CD4-positive, alpha-beta memory T cell (primary cell): Measurements from ENCODE around the gene FHIT. TPM values are rescaled to one million over a fixed set of nuclear protein-coding genes. Genes with fewer than 3 reads are reported as not detected.

Source experiments
- CTCF ChIA-PET: fragments of 350-600 bp; sonication (Branson Sonifier 250); formaldehyde crosslinking; loops from one replicate; lab custom pipeline; 2021; ENCODE audit warnings: inconsistent platforms; ENCODE audit not compliant: partially characterized antibody; lab: Charles Lee
- POLR2A ChIA-PET: fragments of 350-600 bp; sonication (Branson Sonifier 250); formaldehyde crosslinking; loops from one replicate; lab custom pipeline; 2021; ENCODE audit not compliant: partially characterized antibody; lab: Charles Lee
- DNase-seq, 5 donors: peaks; one replicate each; pipeline versions ENCODE4 v3.0.0 to v3.0.0-alpha.2; 2020 to 2022; ENCODE audit warnings: mixed read lengths in 1 of 5
- H3K27ac ChIP-seq: one replicate; pipeline ENCODE4 v1.7.0; 2013; ENCODE audit warnings: low read depth, low read length
- H3K27me3 ChIP-seq: 2 replicates; pipeline ENCODE4 v1.7.0; 2013; ENCODE audit warnings: mild to moderate bottlenecking, low read length, moderate library complexity; ENCODE audit not compliant: insufficient read depth
- H3K36me3 ChIP-seq: 2 replicates; pipeline ENCODE4 v1.7.0; 2013; ENCODE audit warnings: mild to moderate bottlenecking, low read length, moderate library complexity; ENCODE audit not compliant: insufficient read depth
- H3K4me1 ChIP-seq: 2 replicates; pipeline ENCODE4 v1.7.0; 2013; ENCODE audit warnings: mild to moderate bottlenecking, low read length, moderate library complexity; ENCODE audit not compliant: insufficient read depth
- H3K4me3 ChIP-seq, 2 donors: one replicate each; pipeline ENCODE4 v1.7.0; 2013; ENCODE audit warnings: low read length in 2 of 2, mild to moderate bottlenecking in 1 of 2
- H3K9me3 ChIP-seq, 2 donors: one replicate each; pipeline ENCODE4 v1.7.0; 2013; ENCODE audit warnings: low read length in 2 of 2, control low read depth in 1 of 2; ENCODE audit not compliant: control insufficient read depth in 1 of 2
- H3K27ac Mint-ChIP-seq, 7 donors: one replicate each; pipeline ENCODE4 v1.8.0; 2020 to 2021; ENCODE audit warnings: mixed read lengths in 7 of 7, mild to moderate bottlenecking in 6 of 7, inconsistent platforms in 3 of 7, moderate library complexity in 3 of 7
- H3K27me3 Mint-ChIP-seq, 2 donors: one replicate each; pipeline ENCODE4 v1.8.0; 2020 to 2021; ENCODE audit warnings: mixed read lengths in 2 of 2
- H3K36me3 Mint-ChIP-seq, 2 donors: one replicate each; pipeline ENCODE4 v1.8.0; 2020 to 2021; ENCODE audit warnings: mixed read lengths in 2 of 2, inconsistent platforms in 1 of 2, mild to moderate bottlenecking in 1 of 2
- H3K4me1 Mint-ChIP-seq, 4 donors: one replicate each; pipeline ENCODE4 v1.8.0; 2020 to 2021; ENCODE audit warnings: mixed read lengths in 4 of 4, mild to moderate bottlenecking in 1 of 4
- H3K4me3 Mint-ChIP-seq, 8 donors: one replicate each; pipeline ENCODE4 v1.8.0; 2020 to 2021; ENCODE audit warnings: mixed read lengths in 8 of 8, mild to moderate bottlenecking in 7 of 8, moderate library complexity in 6 of 8, inconsistent platforms in 3 of 8
- H3K9me3 Mint-ChIP-seq, 8 donors: one replicate each; pipeline ENCODE4 v1.8.0; 2020 to 2021; ENCODE audit warnings: mixed read lengths in 8 of 8, mild to moderate bottlenecking in 5 of 8, inconsistent platforms in 3 of 8, moderate library complexity in 1 of 8
- intact Hi-C: fragments of 100-400 bp; cut with micrococcal nuclease; formaldehyde crosslinking; loops from one replicate; pipeline ENCODE4 v1.15.1; 2023
- polyA plus RNA-seq, 2 donors: library from polyadenylated mRNA; unstranded; fragments of 300-500 nt; fragmentation: Illumina TruSeq; gene quantifications; one replicate each; pipeline ENCODE4 v1.2.3, GENCODE V29; 2021
- total RNA-seq, 2 experiments: library from RNA; stranded (reverse); gene quantifications; one replicate each; pipeline ENCODE4 v1.2.3, GENCODE V29; 2021

FHIT gene
- total and polyA plus RNA-seq, 4 experiments from 2014 or later: 8.5 to 58.7 (median 33.2) TPM

DNA sequence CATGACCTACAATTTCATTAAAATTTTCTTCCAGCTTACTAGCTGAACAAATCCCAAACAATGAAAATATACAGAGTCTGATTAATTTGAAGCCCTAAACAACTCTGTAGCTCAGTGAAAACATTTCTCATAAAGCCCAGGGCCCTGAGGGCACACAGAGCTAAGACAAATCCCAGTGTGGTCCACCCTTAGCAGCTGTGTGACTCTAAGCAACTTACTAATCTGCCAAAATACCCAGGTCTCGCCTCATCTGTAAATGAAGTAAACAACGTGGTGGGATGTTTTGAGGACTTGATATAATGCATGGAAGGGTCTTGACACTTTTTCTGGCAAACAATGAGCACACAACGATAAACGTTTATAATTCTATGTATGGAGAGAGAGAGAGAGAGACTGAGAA lies 158.4 kb downstream of the FHIT start:
- H3K4me3 Mint-ChIP-seq: no peak overlapping the region
- no peaks in the 10 kb centered on the region for H3K4me1 Mint-ChIP-seq
- no peak overlapping the region for H3K27ac Mint-ChIP-seq
- no peaks in the 10 kb centered on the region for H3K4me1 ChIP-seq
- no peak for DNase-seq
- intact Hi-C loops: no loop called here
- peaks cover 0 to 10% (median 1%) of the 10 kb centered on the region in 8 donors for H3K9me3 Mint-ChIP-seq
- H3K4me3 ChIP-seq: no peak overlapping the region
- H3K9me3 ChIP-seq: no peaks in the 10 kb centered on the region
- no peak overlapping the region for H3K27ac ChIP-seq
- H3K36me3 Mint-ChIP-seq: peaks cover 0 to 4% of the 10 kb centered on the region in 2 donors
- no peaks in the 10 kb centered on the region for H3K27me3 ChIP-seq
- POLR2A ChIA-PET: no interaction called here
- H3K27me3 Mint-ChIP-seq: no peaks in the 10 kb centered on the region
- CTCF ChIA-PET: no interaction called here
- no peaks in the 10 kb centered on the region for H3K36me3 ChIP-seq

GRCh38 chr3:61090389-61091169 lies 160.7 kb downstream of the FHIT start:
- peaks cover 0 to 4% of the 10 kb centered on the region in 2 donors for H3K36me3 Mint-ChIP-seq
- intact Hi-C loops: no loop called here
- Histone ChIP-seq H3K27ac (no peak overlapping the region), H3K36me3 (no peaks in the 10 kb centered on the region), H3K9me3 (no peaks in the 10 kb centered on the region), H3K4me3 (no peak overlapping the region), H3K4me1 (no peaks in the 10 kb centered on the region), H3K27me3 (no peaks in the 10 kb centered on the region)
- POLR2A ChIA-PET: no interaction called here
- H3K9me3 Mint-ChIP-seq: peaks cover 0 to 10% (median 2%) of the 10 kb centered on the region in 8 donors
- H3K4me3 Mint-ChIP-seq: no peak overlapping the region
- H3K27ac Mint-ChIP-seq: no peak overlapping the region
- DNase-seq: no peak
- no peaks in the 10 kb centered on the region for H3K4me1 Mint-ChIP-seq
- no peaks in the 10 kb centered on the region for H3K27me3 Mint-ChIP-seq
- CTCF ChIA-PET: no interaction called here

GRCh38 chr3:61087465-61087864 lies 163.8 kb downstream of the FHIT start:
- DNase-seq: no peak
- Mint-ChIP-seq H3K4me1 (no peaks in the 10 kb centered on the region), H3K4me3 (no peak overlapping the region), H3K27ac (no peak overlapping the region), H3K27me3 (no peaks in the 10 kb centered on the region), H3K36me3 (peaks cover 0 to 4% of the 10 kb centered on the region in 2 donors), H3K9me3 (peaks cover 3 to 13% (median 6%) of the 10 kb centered on the region in 8 donors)
- ChIA-PET CTCF (no interaction called here), POLR2A (no interaction called here)
- H3K4me1 ChIP-seq: no peaks in the 10 kb centered on the region
- no peaks in the 10 kb centered on the region for H3K9me3 ChIP-seq
- intact Hi-C loops: no loop called here
- H3K27me3 ChIP-seq: no peaks in the 10 kb centered on the region
- H3K27ac ChIP-seq: no peak overlapping the region
- H3K36me3 ChIP-seq: no peaks in the 10 kb centered on the region
- no peak overlapping the region for H3K4me3 ChIP-seq

- ChIA-PET POLR2A (no interaction called here), CTCF (no interaction called here)
- H3K36me3 ChIP-seq: no peaks in the 10 kb centered on the region
- H3K27me3 ChIP-seq: no peaks in the 10 kb centered on the region
- no peak overlapping the region for H3K4me3 Mint-ChIP-seq
- peaks cover 0 to 10% (median 4%) of the 10 kb centered on the region in 8 donors for H3K9me3 Mint-ChIP-seq
- H3K36me3 Mint-ChIP-seq: no peaks in the 10 kb centered on the region
- no peak overlapping the region for H3K4me3 ChIP-seq
- no peak for DNase-seq
- H3K4me1 Mint-ChIP-seq: no peaks in the 10 kb centered on the region
- H3K27me3 Mint-ChIP-seq: no peaks in the 10 kb centered on the region
- intact Hi-C loops: no loop called here
- no peak overlapping the region for H3K27ac Mint-ChIP-seq
- H3K27ac ChIP-seq: no peak overlapping the region
- no peaks in the 10 kb centered on the region for H3K4me1 ChIP-seq
- H3K9me3 ChIP-seq: no peaks in the 10 kb centered on the region
Observed at GRCh38 chr3:61081554-61081953, 169.7 kb downstream of the FHIT start.

DNA sequence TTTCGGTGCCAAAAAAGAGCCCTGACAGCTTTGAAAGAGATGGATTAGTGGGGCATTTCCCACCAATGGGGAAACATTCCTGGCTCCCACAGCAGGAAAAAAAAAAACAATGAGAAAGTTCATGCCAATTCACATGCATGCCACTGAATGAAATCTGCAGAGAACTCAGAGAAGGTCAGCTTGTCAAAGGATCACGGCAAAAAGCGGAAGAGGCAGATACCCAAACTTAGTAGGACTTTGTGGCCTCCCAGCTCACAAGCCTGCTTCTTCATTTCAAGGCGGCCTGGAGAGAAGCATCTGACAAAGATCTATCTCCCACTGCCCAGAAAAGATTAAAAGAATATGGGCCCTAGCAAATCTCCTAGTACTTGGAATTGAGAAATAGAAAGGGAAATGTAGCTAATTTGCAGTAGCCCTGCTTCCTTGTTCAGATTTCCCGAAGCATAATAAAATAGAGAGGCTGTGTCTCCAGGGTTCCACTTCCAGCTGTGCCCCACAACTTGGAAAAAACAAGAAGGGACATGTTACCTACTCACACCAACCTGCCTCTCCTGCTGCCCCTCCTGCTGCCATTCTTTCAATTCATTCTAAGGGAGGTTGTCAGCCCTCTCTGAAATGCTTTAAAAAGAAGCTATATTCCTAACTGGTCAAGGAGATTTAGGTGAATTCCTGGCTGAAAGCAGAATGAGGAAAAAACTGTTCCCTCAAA lies 170.4 kb downstream of the FHIT start:
- H3K27ac Mint-ChIP-seq: no peak overlapping the region
- no peaks in the 10 kb centered on the region for H3K27me3 ChIP-seq
- intact Hi-C loops: no loop called here
- no peak overlapping the region for H3K4me3 Mint-ChIP-seq
- CTCF ChIA-PET: no interaction called here
- POLR2A ChIA-PET: no interaction called here
- DNase-seq: no peak
- no peaks in the 10 kb centered on the region for H3K9me3 ChIP-seq
- H3K36me3 Mint-ChIP-seq: no peaks in the 10 kb centered on the region
- no peaks in the 10 kb centered on the region for H3K4me1 Mint-ChIP-seq
- no peaks in the 10 kb centered on the region for H3K27me3 Mint-ChIP-seq
- H3K4me1 ChIP-seq: no peaks in the 10 kb centered on the region
- peaks cover 0 to 10% (median 4%) of the 10 kb centered on the region in 8 donors for H3K9me3 Mint-ChIP-seq
- H3K4me3 ChIP-seq: no peak overlapping the region
- H3K36me3 ChIP-seq: no peaks in the 10 kb centered on the region
- no peak overlapping the region for H3K27ac ChIP-seq

DNA sequence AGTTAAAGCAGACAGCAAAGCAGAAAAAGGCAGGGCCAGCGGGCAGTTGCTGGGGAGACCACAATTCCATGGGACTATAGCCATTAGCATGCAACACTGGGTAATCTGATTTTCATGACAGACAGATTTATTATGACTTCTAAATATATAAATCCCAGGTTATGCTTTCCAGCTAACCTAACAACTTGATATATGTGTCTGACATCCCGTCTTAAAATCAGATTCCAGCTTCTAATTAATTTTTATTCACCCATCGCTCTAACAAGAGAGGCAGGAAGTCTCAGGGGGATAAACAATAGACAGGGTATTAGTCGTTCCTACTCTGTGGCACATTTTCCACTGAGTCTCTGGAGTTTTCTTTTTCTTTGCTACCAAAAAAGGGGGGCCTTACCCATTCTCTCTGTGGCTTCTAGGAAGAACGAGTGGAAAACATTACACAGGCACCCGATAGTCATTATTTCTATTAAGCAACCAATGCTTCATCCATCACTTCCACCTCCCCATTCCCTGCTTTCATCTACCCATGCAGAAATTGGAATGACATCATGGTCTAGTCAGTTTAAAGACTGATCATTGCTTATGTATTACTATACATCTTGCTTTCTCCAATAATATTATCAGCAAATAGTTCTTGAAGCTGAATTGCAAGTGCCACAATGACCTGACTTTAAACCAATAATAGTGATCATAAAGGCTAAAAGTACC lies 173.1 kb downstream of the FHIT start:
- Mint-ChIP-seq H3K4me1 (no peaks in the 10 kb centered on the region), H3K27ac (no peak overlapping the region), H3K9me3 (peaks cover 0 to 6% (median 0%) of the 10 kb centered on the region in 8 donors), H3K4me3 (no peak overlapping the region), H3K36me3 (no peaks in the 10 kb centered on the region), H3K27me3 (no peaks in the 10 kb centered on the region)
- POLR2A ChIA-PET: no interaction called here
- Histone ChIP-seq H3K4me3 (no peak overlapping the region), H3K27ac (no peak overlapping the region), H3K36me3 (no peaks in the 10 kb centered on the region), H3K9me3 (no peaks in the 10 kb centered on the region), H3K4me1 (no peaks in the 10 kb centered on the region), H3K27me3 (no peaks in the 10 kb centered on the region)
- CTCF ChIA-PET: no interaction called here
- no peak for DNase-seq
- intact Hi-C loops: no loop called here

DNA sequence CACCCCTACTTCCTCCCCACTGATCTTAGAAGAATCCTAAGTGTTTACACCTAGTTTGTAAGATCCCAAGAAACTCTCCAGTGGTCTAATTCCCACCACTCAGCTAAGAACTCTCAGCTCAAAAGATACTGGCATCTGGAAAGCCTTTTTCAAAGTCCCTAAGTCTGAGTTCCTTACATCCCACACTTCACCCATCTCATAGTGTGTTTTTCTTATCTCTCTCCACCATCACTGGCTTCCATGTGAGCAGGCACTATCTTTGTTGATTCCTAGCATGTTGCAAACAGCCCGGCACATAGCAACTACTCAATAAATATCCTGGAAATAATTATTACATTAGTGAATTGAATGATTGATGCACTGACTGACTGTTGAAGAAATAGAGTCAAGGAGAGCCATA lies 173.7 kb downstream of the FHIT start:
- Histone ChIP-seq H3K27ac (no peak overlapping the region), H3K4me3 (no peak overlapping the region), H3K4me1 (no peaks in the 10 kb centered on the region), H3K9me3 (no peaks in the 10 kb centered on the region), H3K36me3 (no peaks in the 10 kb centered on the region), H3K27me3 (no peaks in the 10 kb centered on the region)
- CTCF ChIA-PET: no interaction called here
- Mint-ChIP-seq H3K27me3 (no peaks in the 10 kb centered on the region), H3K4me1 (no peaks in the 10 kb centered on the region), H3K9me3 (peaks cover 0 to 4% (median 0%) of the 10 kb centered on the region in 8 donors), H3K27ac (no peak overlapping the region), H3K36me3 (no peaks in the 10 kb centered on the region), H3K4me3 (no peak overlapping the region)
- POLR2A ChIA-PET: no interaction called here
- no peak for DNase-seq
- intact Hi-C loops: no loop called here
